Measurements from ENCODE around the gene PLN.

The PLN gene

GRCh38 chr6:118537574-118537973 lies 10.5 kb upstream of the PLN start:
- no peak overlapping the region for H3K4me3 ChIP-seq (ENCODE audit: low read depth in 1 of 2, low read length in 2 of 2)
- no peaks in the 10 kb centered on the region for H3K27me3 ChIP-seq (ENCODE audit: low read depth, low read length)
- peaks cover 0 to 16% of the 10 kb centered on the region in 2 donors for H3K4me1 ChIP-seq (ENCODE audit: control insufficient read depth in 1 of 2, insufficient read depth in 2 of 2, low read length in 2 of 2)
- H3K9me3 ChIP-seq (ENCODE audit: control insufficient read depth in 1 of 2, low read length in 2 of 2): no peaks in the 10 kb centered on the region
- no peaks in the 10 kb centered on the region for H3K36me3 ChIP-seq (ENCODE audit: control insufficient read depth in 1 of 2, insufficient read depth in 2 of 2, low read length in 2 of 2)
- H3K27ac ChIP-seq (ENCODE audit: low read length): no peak overlapping the region

GRCh38 chr6:118542184-118542952 lies 5.7 kb upstream of the PLN start:
- H3K4me3 ChIP-seq (ENCODE audit: low read depth in 1 of 2, low read length in 2 of 2): no peak overlapping the region
- no peaks in the 10 kb centered on the region for H3K27me3 ChIP-seq (ENCODE audit: low read depth, low read length)
- H3K27ac ChIP-seq (ENCODE audit: low read length): no peak overlapping the region
- peaks cover 0 to 1% of the 10 kb centered on the region in 2 donors for H3K4me1 ChIP-seq (ENCODE audit: control insufficient read depth in 1 of 2, insufficient read depth in 2 of 2, low read length in 2 of 2)
- no peaks in the 10 kb centered on the region for H3K36me3 ChIP-seq (ENCODE audit: control insufficient read depth in 1 of 2, insufficient read depth in 2 of 2, low read length in 2 of 2)
- H3K9me3 ChIP-seq (ENCODE audit: control insufficient read depth in 1 of 2, low read length in 2 of 2): no peaks in the 10 kb centered on the region

- no peaks in the 10 kb centered on the region for H3K27me3 ChIP-seq (ENCODE audit: low read depth, low read length)
- no peaks in the 10 kb centered on the region for H3K4me1 ChIP-seq (ENCODE audit: control insufficient read depth in 1 of 2, insufficient read depth in 2 of 2, low read length in 2 of 2)
- H3K27ac ChIP-seq (ENCODE audit: low read length): no peak overlapping the region
- H3K9me3 ChIP-seq (ENCODE audit: control insufficient read depth in 1 of 2, low read length in 2 of 2): no peaks in the 10 kb centered on the region
- H3K4me3 ChIP-seq (ENCODE audit: low read depth in 1 of 2, low read length in 2 of 2): no peak overlapping the region
- H3K36me3 ChIP-seq (ENCODE audit: control insufficient read depth in 1 of 2, insufficient read depth in 2 of 2, low read length in 2 of 2): no peaks in the 10 kb centered on the region
Observed at GRCh38 chr6:118544105-118544504, 4.0 kb upstream of the PLN start.

GRCh38 chr6:118546164-118546879 lies 1.8 kb upstream of the PLN start:
- Histone ChIP-seq H3K27me3 (ENCODE audit: low read depth, low read length) (no peaks in the 10 kb centered on the region), H3K4me1 (ENCODE audit: control insufficient read depth in 1 of 2, insufficient read depth in 2 of 2, low read length in 2 of 2) (no peaks in the 10 kb centered on the region), H3K27ac (ENCODE audit: low read length) (peak overlapping the region; percentile 72), H3K4me3 (ENCODE audit: low read depth in 1 of 2, low read length in 2 of 2) (peak overlapping the region in 1 of 2 donors; percentile 24), H3K36me3 (ENCODE audit: control insufficient read depth in 1 of 2, insufficient read depth in 2 of 2, low read length in 2 of 2) (no peaks in the 10 kb centered on the region), H3K9me3 (ENCODE audit: control insufficient read depth in 1 of 2, low read length in 2 of 2) (no peaks in the 10 kb centered on the region)

- H3K27ac ChIP-seq (ENCODE audit: low read length): peak overlapping the region; percentile 72
- H3K9me3 ChIP-seq (ENCODE audit: control insufficient read depth in 1 of 2, low read length in 2 of 2): no peaks in the 10 kb centered on the region
- peak overlapping the region in 1 of 2 donors; percentile 47 for H3K4me3 ChIP-seq (ENCODE audit: low read depth in 1 of 2, low read length in 2 of 2)
- peaks cover 1 to 5% of the 10 kb centered on the region in 2 donors for H3K4me1 ChIP-seq (ENCODE audit: control insufficient read depth in 1 of 2, insufficient read depth in 2 of 2, low read length in 2 of 2)
- H3K27me3 ChIP-seq (ENCODE audit: low read depth, low read length): no peaks in the 10 kb centered on the region
- no peaks in the 10 kb centered on the region for H3K36me3 ChIP-seq (ENCODE audit: control insufficient read depth in 1 of 2, insufficient read depth in 2 of 2, low read length in 2 of 2)
Observed at GRCh38 chr6:118546880-118547218, 1.2 kb upstream of the PLN start.

GRCh38 chr6:118548613-118549012 lies 517 bp downstream of the PLN start:
- H3K36me3 ChIP-seq (ENCODE audit: control insufficient read depth in 1 of 2, insufficient read depth in 2 of 2, low read length in 2 of 2): no peaks in the 10 kb centered on the region
- peak overlapping the region; percentile 72 for H3K27ac ChIP-seq (ENCODE audit: low read length)
- peaks cover 5 to 16% of the 10 kb centered on the region in 2 donors for H3K4me1 ChIP-seq (ENCODE audit: control insufficient read depth in 1 of 2, insufficient read depth in 2 of 2, low read length in 2 of 2)
- no peaks in the 10 kb centered on the region for H3K27me3 ChIP-seq (ENCODE audit: low read depth, low read length)
- no peaks in the 10 kb centered on the region for H3K9me3 ChIP-seq (ENCODE audit: control insufficient read depth in 1 of 2, low read length in 2 of 2)
- peak overlapping the region; percentile 60 to 67 for H3K4me3 ChIP-seq (ENCODE audit: low read depth in 1 of 2, low read length in 2 of 2)

GRCh38 chr6:118551063-118552053 lies 3.3 kb downstream of the PLN start:
- Histone ChIP-seq H3K27ac (ENCODE audit: low read length) (peak overlapping the region; percentile 57), H3K4me1 (ENCODE audit: control insufficient read depth in 1 of 2, insufficient read depth in 2 of 2, low read length in 2 of 2) (peaks cover 5 to 16% of the 10 kb centered on the region in 2 donors), H3K9me3 (ENCODE audit: control insufficient read depth in 1 of 2, low read length in 2 of 2) (no peaks in the 10 kb centered on the region), H3K36me3 (ENCODE audit: control insufficient read depth in 1 of 2, insufficient read depth in 2 of 2, low read length in 2 of 2) (no peaks in the 10 kb centered on the region), H3K27me3 (ENCODE audit: low read depth, low read length) (no peaks in the 10 kb centered on the region), H3K4me3 (ENCODE audit: low read depth in 1 of 2, low read length in 2 of 2) (peak overlapping the region; percentile 41 to 47)

- Histone ChIP-seq H3K4me1 (ENCODE audit: control insufficient read depth in 1 of 2, insufficient read depth in 2 of 2, low read length in 2 of 2) (peaks cover 5 to 28% of the 10 kb centered on the region in 2 donors), H3K27ac (ENCODE audit: low read length) (no peak overlapping the region), H3K9me3 (ENCODE audit: control insufficient read depth in 1 of 2, low read length in 2 of 2) (no peaks in the 10 kb centered on the region), H3K27me3 (ENCODE audit: low read depth, low read length) (no peaks in the 10 kb centered on the region), H3K4me3 (ENCODE audit: low read depth in 1 of 2, low read length in 2 of 2) (peak overlapping the region in 1 of 2 donors; percentile 47), H3K36me3 (ENCODE audit: control insufficient read depth in 1 of 2, insufficient read depth in 2 of 2, low read length in 2 of 2) (no peaks in the 10 kb centered on the region)
Observed at GRCh38 chr6:118553132-118553531, 5.0 kb downstream of the PLN start.

- Histone ChIP-seq H3K4me1 (ENCODE audit: control insufficient read depth in 1 of 2, insufficient read depth in 2 of 2, low read length in 2 of 2) (peaks cover 5 to 30% of the 10 kb centered on the region in 2 donors), H3K4me3 (ENCODE audit: low read depth in 1 of 2, low read length in 2 of 2) (no peak overlapping the region), H3K9me3 (ENCODE audit: control insufficient read depth in 1 of 2, low read length in 2 of 2) (no peaks in the 10 kb centered on the region), H3K36me3 (ENCODE audit: control insufficient read depth in 1 of 2, insufficient read depth in 2 of 2, low read length in 2 of 2) (no peaks in the 10 kb centered on the region), H3K27me3 (ENCODE audit: low read depth, low read length) (no peaks in the 10 kb centered on the region), H3K27ac (ENCODE audit: low read length) (no peak overlapping the region)
Observed at GRCh38 chr6:118554698-118555097, 6.6 kb downstream of the PLN start.

GRCh38 chr6:118558464-118559217 lies 10.5 kb downstream of the PLN start:
- H3K36me3 ChIP-seq (ENCODE audit: control insufficient read depth in 1 of 2, insufficient read depth in 2 of 2, low read length in 2 of 2): no peaks in the 10 kb centered on the region
- H3K27ac ChIP-seq (ENCODE audit: low read length): no peak overlapping the region
- H3K9me3 ChIP-seq (ENCODE audit: control insufficient read depth in 1 of 2, low read length in 2 of 2): no peaks in the 10 kb centered on the region
- H3K27me3 ChIP-seq (ENCODE audit: low read depth, low read length): no peaks in the 10 kb centered on the region
- no peak overlapping the region for H3K4me3 ChIP-seq (ENCODE audit: low read depth in 1 of 2, low read length in 2 of 2)
- H3K4me1 ChIP-seq (ENCODE audit: control insufficient read depth in 1 of 2, insufficient read depth in 2 of 2, low read length in 2 of 2): peaks cover 0 to 18% of the 10 kb centered on the region in 2 donors
